SH-SY5Y (cell line): ENCODE measurements around the gene NPR3.

Source experiments
- GATA2 ChIP-seq: IDR thresholded peaks from 2 replicates; pipeline ENCODE4 v1.6.1; 2011; ENCODE audit warnings: mild to moderate bottlenecking, low read depth, low read length
- GATA3 ChIP-seq: IDR thresholded peaks from 2 replicates; pipeline ENCODE4 v1.6.1; 2011; ENCODE audit warnings: low read depth, mild to moderate bottlenecking, low read length, moderate library complexity

DNA sequence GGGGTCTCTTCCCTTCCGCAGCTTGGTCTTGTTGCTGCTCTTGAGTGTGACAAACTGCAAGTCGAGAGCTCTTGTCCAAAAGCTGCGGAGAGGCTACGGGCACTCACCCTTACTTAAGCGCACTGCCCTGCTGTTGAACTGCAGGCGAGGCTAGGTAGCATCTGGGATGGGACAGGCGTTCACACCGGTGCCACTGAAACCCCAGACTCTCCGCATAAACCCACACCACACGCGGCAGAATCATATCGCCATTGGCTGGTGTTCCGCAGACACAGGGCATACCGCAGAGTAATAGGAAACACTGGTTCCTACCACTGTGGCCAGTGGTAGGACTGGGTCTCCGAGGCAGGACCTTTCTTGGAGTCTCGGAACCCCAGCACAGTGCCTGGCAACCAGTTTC lies 2.2 kb upstream of the NPR3 start:
- TF ChIP-seq GATA2 = no peak
- TF ChIP-seq GATA3 = no peak
